ENCODE measurements around the gene TAF5L. TPM values are rescaled to one million over a fixed set of nuclear protein-coding genes. Genes with fewer than 3 reads are reported as not detected.
A peak's percentile ranks its signal among the peaks of the same experiment; 100 is the strongest.

The TAF5L gene
- total and polyA plus RNA-seq, 2 of the 4 experiments (the other 2 are of a cell fraction): 17.9 to 18.6 TPM

GRCh38 chr1:229554886-229555621, 70.9 kb downstream of the TAF5L start:
- H4K8ac ChIP-seq (ENCODE audit: low read depth in 2 of 2, low read length in 2 of 2): peak overlapping the region in 1 of 2 experiments; percentile 2; a peak in 1 of 4 replicates
- intact Hi-C loops (cut with micrococcal nuclease): no loop called here
- no peaks in the 10 kb centered on the region for H3K36me3 ChIP-seq (ENCODE audit: control insufficient read depth, insufficient read depth, low read length)
- no peak overlapping the region for H3K18ac ChIP-seq (ENCODE audit: low read depth, low read length)
- 0 out of 2 replicates have a peak, but pooled peaks have one; percentile 2 for TF ChIP-seq CEBPB (IDR thresholded peaks at IDR 0.05; ENCODE audit: low read depth, low read length)
- no peak for TF ChIP-seq RCOR1 (IDR thresholded peaks at IDR 0.05; ENCODE audit: insufficient replicate concordance, low read length)
- peaks cover 11% of the 10 kb centered on the region for H3K4me1 ChIP-seq (ENCODE audit: control insufficient read depth, insufficient read depth, low read length)
- H3K14ac ChIP-seq (replicated peaks; ENCODE audit: low read depth, low read length): no peak overlapping the region
- H3K9me3 ChIP-seq (ENCODE audit: control insufficient read depth, insufficient read depth, low read length): no peaks in the 10 kb centered on the region
- peaks cover 5% of the 10 kb centered on the region; the same call in 1 of the 2 replicates for H3K9me1 ChIP-seq (ENCODE audit: insufficient read depth, low read length)
- peak overlapping the region; percentile 26; the same call in 1 of the 2 replicates for H3K27ac ChIP-seq (ENCODE audit: insufficient read depth, low read length)
- H3K79me1 ChIP-seq (ENCODE audit: low read depth in 1 of 2, low read length in 2 of 2): peaks cover 28 to 57% of the 10 kb centered on the region in 2 experiments
- BruUV-seq (replicated peaks): no TSS peak
- ChIA-PET CTCF (interaction anchor here (0.6 kb wide), 1 partner anchor 576 kb away, joined by 5 read pairs; no protein-coding TSS in a partner anchor), POLR2A (ENCODE audit: unreplicated experiment) (no interaction called here)
- H4K5ac ChIP-seq (ENCODE audit: low read depth, low read length): no peak overlapping the region; the same call in 1 of the 2 replicates
- H3K4me2 ChIP-seq (ENCODE audit: low read depth, low read length): peak overlapping the region; percentile 24; the same call in 1 of the 2 replicates
- no peak overlapping the region for H2BK15ac ChIP-seq (ENCODE audit: low read depth, low read length)
- peaks cover 10% of the 10 kb centered on the region; the same call in 1 of the 2 replicates for H4K20me1 ChIP-seq (ENCODE audit: insufficient read depth, low read length)
- H3K27me3 ChIP-seq (ENCODE audit: control insufficient read depth, insufficient read depth, low read length): no peaks in the 10 kb centered on the region
- no peak for DNase-seq
- no peak overlapping the region for H2AK9ac ChIP-seq (replicated peaks; ENCODE audit: low read depth, low read length, poor library complexity)
- 55% methylated on average over 4 of the region's 10 CpGs; no CpG with 5 or more reads in 1 of the 2 experiments for WGBS, 2 experiments (ENCODE audit: extremely low coverage in 2 of 2, insufficient read length in 1 of 2)
- 0 out of 2 replicates have a peak overlapping the region, but pooled peaks have one; percentile 3 for H2AK5ac ChIP-seq (ENCODE audit: low read depth, low read length)
- dilution Hi-C loops (cut with HindIII; ENCODE audit: low sequenced_read_pairs, unreplicated experiment): no loop called here
- no peak overlapping the region for H3K23ac ChIP-seq (ENCODE audit: low read depth, low read length)
- in situ Hi-C loops (cut with MboI; ENCODE audit: low sequenced_read_pairs): loop anchor here (5.0 kb wide), 1 partner anchor 72 kb away; the partner anchor contains the start of genes TAF5L and URB2
- H3K56ac ChIP-seq (ENCODE audit: extremely low read depth, insufficient read depth, low read length): no peak overlapping the region
- no peak overlapping the region for H2BK120ac ChIP-seq (ENCODE audit: low read depth, low read length)
- no peak overlapping the region for H2BK20ac ChIP-seq (ENCODE audit: low read depth, low read length)
- no peak overlapping the region for H3K4me3 ChIP-seq (ENCODE audit: insufficient read depth, low read depth, low read length)
- H3K4ac ChIP-seq (ENCODE audit: low read depth, low read length): no peak overlapping the region
- H2AFZ ChIP-seq (replicated peaks; ENCODE audit: low read length, poor library complexity): no peak overlapping the region
- ATAC-seq (ENCODE audit: low read depth): no peak
- H3K9ac ChIP-seq (ENCODE audit: low read depth, low read length): no peak overlapping the region
- no peak overlapping the region for H4K91ac ChIP-seq (ENCODE audit: insufficient read depth, low read depth, low read length)
- H2BK5ac ChIP-seq (ENCODE audit: low read depth, low read length, poor library complexity, severe bottlenecking): no peak overlapping the region
